ENCODE results near the gene LYZL2.
"Not testable (repeated sequence)": the region's sequence is repeated elsewhere in the genome, so short reads cannot be mapped to it uniquely, and the experiment has no call there.

The LYZL2 gene

DNA sequence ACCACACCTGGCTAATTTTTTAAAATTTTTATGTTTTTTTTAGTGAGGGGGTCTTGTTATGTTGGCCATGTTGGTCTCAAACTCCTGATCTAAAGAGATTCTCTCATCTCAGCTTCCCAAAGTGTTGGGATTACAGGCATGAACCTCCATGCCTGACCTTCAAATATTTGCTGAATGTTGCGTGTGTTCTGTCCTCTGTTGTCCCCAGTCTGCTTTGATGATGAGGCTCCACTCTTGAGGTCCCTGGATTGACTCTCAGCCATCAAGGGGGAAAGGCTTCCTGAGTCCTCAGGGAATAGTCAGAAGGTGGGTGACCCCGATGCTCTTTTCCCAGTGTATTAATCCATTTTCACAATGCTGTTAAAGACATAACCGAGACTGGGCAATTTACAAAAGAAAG lies 26.0 kb downstream of the LYZL2 start:
- H3K4me3 ChIP-seq (ENCODE audit: low read depth in 1 of 2, low read length in 1 of 2), result no peak overlapping the region
- H3K27ac ChIP-seq, result no peak overlapping the region
- H3K4me1 ChIP-seq (ENCODE audit: control insufficient read depth in 1 of 2, insufficient read depth in 1 of 2, low read depth in 1 of 2, low read length in 1 of 2), result no peaks in the 10 kb centered on the region
- TF ChIP-seq, protein P1, sequence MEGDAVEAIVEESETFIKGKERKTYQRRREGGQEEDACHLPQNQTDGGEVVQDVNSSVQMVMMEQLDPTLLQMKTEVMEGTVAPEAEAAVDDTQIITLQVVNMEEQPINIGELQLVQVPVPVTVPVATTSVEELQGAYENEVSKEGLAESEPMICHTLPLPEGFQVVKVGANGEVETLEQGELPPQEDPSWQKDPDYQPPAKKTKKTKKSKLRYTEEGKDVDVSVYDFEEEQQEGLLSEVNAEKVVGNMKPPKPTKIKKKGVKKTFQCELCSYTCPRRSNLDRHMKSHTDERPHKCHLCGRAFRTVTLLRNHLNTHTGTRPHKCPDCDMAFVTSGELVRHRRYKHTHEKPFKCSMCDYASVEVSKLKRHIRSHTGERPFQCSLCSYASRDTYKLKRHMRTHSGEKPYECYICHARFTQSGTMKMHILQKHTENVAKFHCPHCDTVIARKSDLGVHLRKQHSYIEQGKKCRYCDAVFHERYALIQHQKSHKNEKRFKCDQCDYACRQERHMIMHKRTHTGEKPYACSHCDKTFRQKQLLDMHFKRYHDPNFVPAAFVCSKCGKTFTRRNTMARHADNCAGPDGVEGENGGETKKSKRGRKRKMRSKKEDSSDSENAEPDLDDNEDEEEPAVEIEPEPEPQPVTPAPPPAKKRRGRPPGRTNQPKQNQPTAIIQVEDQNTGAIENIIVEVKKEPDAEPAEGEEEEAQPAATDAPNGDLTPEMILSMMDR (IDR thresholded peaks at IDR 0.05), result no peak
- no peaks in the 10 kb centered on the region for H3K36me3 ChIP-seq
- peaks cover 13% of the 10 kb centered on the region for H3K27me3 ChIP-seq
- no peaks in the 10 kb centered on the region for H3K9me3 ChIP-seq

- Histone ChIP-seq H3K4me3 (ENCODE audit: low read depth in 1 of 2, low read length in 1 of 2) (no peak overlapping the region), H3K36me3 (no peaks in the 10 kb centered on the region), H3K4me1 (ENCODE audit: control insufficient read depth in 1 of 2, insufficient read depth in 1 of 2, low read depth in 1 of 2, low read length in 1 of 2) (no peaks in the 10 kb centered on the region), H3K27me3 (peaks cover 13% of the 10 kb centered on the region), H3K9me3 (no peaks in the 10 kb centered on the region), H3K27ac (no peak overlapping the region)
- TF ChIP-seq, protein P1 (IDR thresholded peaks at IDR 0.05), result no peak
These were observed 26.8 kb downstream of the LYZL2 start for GRCh38 chr10:30602747-30603146.

DNA sequence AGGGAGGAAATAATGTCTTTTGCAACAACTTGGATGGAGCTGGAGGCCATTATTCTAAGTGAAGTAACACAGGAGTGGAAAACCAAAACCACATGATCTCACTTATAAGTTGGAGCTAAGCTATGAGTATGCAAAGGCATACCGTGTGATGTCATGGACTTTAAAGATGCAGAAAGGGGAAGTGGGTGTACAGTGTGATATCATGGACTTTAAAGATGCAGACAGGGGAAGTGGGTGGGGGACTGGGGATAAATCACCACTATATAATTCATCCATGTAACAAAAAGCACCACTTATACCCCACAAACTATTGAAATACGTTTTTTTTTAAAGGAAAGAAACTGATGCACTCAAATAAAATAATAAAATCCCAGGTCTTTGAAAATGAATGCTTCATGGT lies 29.5 kb downstream of the LYZL2 start:
- TF ChIP-seq, protein P1 (IDR thresholded peaks at IDR 0.05), result no peak
- H3K9me3 ChIP-seq, result no peaks in the 10 kb centered on the region
- H3K4me3 ChIP-seq (ENCODE audit: low read depth in 1 of 2, low read length in 1 of 2), result no peak overlapping the region
- no peaks in the 10 kb centered on the region for H3K36me3 ChIP-seq
- no peak overlapping the region for H3K27ac ChIP-seq
- peaks cover 16 to 17% of the 10 kb centered on the region in 2 experiments for H3K4me1 ChIP-seq (ENCODE audit: control insufficient read depth in 1 of 2, insufficient read depth in 1 of 2, low read depth in 1 of 2, low read length in 1 of 2)
- H3K27me3 ChIP-seq, result peaks cover 3% of the 10 kb centered on the region

DNA sequence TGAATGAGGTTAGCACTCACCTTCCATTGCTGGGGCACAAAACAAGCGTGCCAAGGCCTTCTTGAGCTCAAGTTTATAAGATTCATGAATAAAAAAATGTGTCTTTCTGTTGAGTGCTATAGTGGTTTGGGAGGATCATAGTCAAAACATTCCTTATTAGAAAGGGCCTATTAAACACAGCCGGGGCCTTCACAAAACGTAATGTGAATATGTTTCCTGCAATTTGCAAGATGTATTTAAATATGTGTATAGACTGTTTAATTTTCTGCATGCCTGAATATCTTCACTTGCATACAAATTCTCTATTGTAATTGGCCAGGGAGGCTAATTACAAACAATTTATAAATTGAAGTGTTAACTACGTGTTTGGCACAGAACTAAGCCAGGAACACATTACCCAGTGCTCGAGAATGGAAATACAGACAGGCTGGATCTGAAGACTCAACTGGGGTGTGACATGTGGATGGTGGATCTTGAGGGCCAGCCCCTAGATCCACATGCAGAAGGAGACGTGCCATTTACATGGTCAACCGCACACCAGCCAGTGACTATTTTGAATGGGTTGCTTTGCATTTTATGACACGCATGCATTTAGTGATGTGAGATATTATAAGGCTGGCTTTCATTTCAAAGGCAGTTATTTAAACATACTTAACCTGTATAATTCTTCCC lies 31.3 kb downstream of the LYZL2 start:
- Histone ChIP-seq H3K27me3 (no peaks in the 10 kb centered on the region), H3K4me3 (ENCODE audit: low read depth in 1 of 2, low read length in 1 of 2) (no peak overlapping the region), H3K4me1 (ENCODE audit: control insufficient read depth in 1 of 2, insufficient read depth in 1 of 2, low read depth in 1 of 2, low read length in 1 of 2) (peaks cover 16 to 17% of the 10 kb centered on the region in 2 experiments), H3K9me3 (no peaks in the 10 kb centered on the region), H3K36me3 (no peaks in the 10 kb centered on the region), H3K27ac (no peak overlapping the region)
- TF ChIP-seq, protein P1 (IDR thresholded peaks at IDR 0.05), result no peak

GRCh38 chr10:30597433-30597824 lies 32.1 kb downstream of the LYZL2 start:
- not testable (repeated sequence) for H3K27me3 ChIP-seq

DNA sequence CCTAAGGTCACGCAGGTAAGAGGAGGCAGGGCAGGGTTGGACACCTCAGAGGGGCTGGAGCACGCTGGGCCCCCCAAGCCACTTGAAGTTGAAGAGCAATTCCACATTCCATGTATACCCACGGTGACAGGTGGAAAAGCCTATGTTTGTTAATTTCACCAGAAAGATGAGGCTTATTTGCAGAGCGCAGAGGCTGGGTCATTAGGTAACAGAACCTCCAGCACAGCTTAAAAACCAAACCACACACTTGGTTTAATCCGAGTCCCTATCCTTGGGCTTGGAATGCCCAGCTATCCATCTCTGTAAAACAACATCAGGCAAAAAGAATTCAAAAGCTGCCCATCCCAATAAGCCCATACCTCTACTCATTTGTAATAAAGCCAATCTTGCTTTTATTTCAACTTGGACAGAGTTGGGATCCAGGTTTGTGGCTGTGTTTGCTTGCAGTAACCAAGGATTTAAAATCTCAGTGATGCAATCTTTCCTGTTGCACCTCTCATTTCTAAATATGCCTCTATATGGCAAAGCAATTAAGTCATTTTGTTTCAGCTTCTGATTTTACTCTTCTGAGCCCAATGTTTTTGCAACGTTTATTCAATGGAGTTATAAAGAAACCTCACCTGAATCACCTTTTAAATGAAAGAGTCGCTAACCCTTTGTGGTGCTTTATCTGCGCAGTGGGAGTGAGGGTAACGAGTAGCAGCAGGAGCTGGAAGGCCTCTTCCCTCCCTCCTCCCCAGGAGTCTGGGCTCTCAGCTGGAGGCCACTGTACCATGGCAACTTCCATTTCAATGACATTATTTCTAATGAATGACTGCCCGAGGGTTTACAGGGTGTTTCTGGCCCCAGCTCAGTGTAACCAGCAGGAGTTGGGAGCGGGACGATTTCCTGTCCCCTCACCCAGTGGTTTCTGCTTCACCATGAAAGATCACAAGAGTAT lies 32.8 kb downstream of the LYZL2 start:
- not testable (repeated sequence) for H3K27ac ChIP-seq; H3K27me3 ChIP-seq; H3K9me3 ChIP-seq; H3K4me3 ChIP-seq (ENCODE audit: low read depth in 1 of 2, low read length in 1 of 2); H3K36me3 ChIP-seq
- peaks cover 16 to 17% of the 10 kb centered on the region in 2 experiments for H3K4me1 ChIP-seq (ENCODE audit: control insufficient read depth in 1 of 2, insufficient read depth in 1 of 2, low read depth in 1 of 2, low read length in 1 of 2)

More at GRCh38 chr10:30597433-30597824, 32.1 kb downstream of the LYZL2 start:
- not testable (repeated sequence) for H3K27ac ChIP-seq; H3K4me3 ChIP-seq (ENCODE audit: low read depth in 1 of 2, low read length in 1 of 2); H3K9me3 ChIP-seq; H3K36me3 ChIP-seq
- H3K4me1 ChIP-seq (ENCODE audit: control insufficient read depth in 1 of 2, insufficient read depth in 1 of 2, low read depth in 1 of 2, low read length in 1 of 2), result peaks cover 16 to 17% of the 10 kb centered on the region in 2 experiments
